HL-60 (cell line): ENCODE data around the gene HSDL1.

Experiments
- POLR2AphosphoS5 ChIP-seq: IDR thresholded peaks from 2 replicates; pipeline ENCODE4 v1.6.1; 2012; ENCODE audit warnings: low read depth
- TF ChIP-seq, protein P1 (sequence below): IDR thresholded peaks from one replicate; pipeline ENCODE4 v1.5.1; 2011; ENCODE audit warnings: low read length, control low read depth, inconsistent platforms; ENCODE audit not compliant: insufficient read depth

- TF ChIP-seq, protein P1, sequence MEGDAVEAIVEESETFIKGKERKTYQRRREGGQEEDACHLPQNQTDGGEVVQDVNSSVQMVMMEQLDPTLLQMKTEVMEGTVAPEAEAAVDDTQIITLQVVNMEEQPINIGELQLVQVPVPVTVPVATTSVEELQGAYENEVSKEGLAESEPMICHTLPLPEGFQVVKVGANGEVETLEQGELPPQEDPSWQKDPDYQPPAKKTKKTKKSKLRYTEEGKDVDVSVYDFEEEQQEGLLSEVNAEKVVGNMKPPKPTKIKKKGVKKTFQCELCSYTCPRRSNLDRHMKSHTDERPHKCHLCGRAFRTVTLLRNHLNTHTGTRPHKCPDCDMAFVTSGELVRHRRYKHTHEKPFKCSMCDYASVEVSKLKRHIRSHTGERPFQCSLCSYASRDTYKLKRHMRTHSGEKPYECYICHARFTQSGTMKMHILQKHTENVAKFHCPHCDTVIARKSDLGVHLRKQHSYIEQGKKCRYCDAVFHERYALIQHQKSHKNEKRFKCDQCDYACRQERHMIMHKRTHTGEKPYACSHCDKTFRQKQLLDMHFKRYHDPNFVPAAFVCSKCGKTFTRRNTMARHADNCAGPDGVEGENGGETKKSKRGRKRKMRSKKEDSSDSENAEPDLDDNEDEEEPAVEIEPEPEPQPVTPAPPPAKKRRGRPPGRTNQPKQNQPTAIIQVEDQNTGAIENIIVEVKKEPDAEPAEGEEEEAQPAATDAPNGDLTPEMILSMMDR = no peak
- TF ChIP-seq POLR2AphosphoS5 = no peak
These were observed 62.9 kb downstream of the HSDL1 start for GRCh38 chr16:84082110-84082509.
